AML-193 (cell line): ENCODE data around the gene PORCN.

Experiments
- DNase-seq, 2 experiments: peaks; one replicate each; lab custom pipeline; 2025; lab: John Stamatoyannopoulos, UW

PORCN gene

GRCh38 chrX:48508400-48509244, at the start of gene PORCN:
TSS of gene PORCN (plus strand) at chrX:48508992. CDS start at chrX:48509821, 829 bp downstream.
- DNase-seq: peak; percentile 33 to 38

- no peak for DNase-seq
Observed at GRCh38 chrX:48459483-48459882, 49.3 kb upstream of the PORCN start.

GRCh38 chrX:48460031-48460430, 48.8 kb upstream of the PORCN start:
- DNase-seq: no peak

GRCh38 chrX:48460606-48461005, 48.2 kb upstream of the PORCN start:
- DNase-seq: no peak

GRCh38 chrX:48461830-48462229, 47.0 kb upstream of the PORCN start:
- no peak for DNase-seq

- DNase-seq: no peak
Observed at GRCh38 chrX:48465336-48465933, 43.4 kb upstream of the PORCN start.

GRCh38 chrX:48466696-48467095, 42.1 kb upstream of the PORCN start:
- DNase-seq: no peak

- no peak for DNase-seq
Observed at GRCh38 chrX:48467281-48467761, 41.5 kb upstream of the PORCN start.

GRCh38 chrX:48468247-48468671, 40.5 kb upstream of the PORCN start:
- DNase-seq: peak in 1 of 2 experiments; percentile 2

GRCh38 chrX:48468693-48469691, 39.8 kb upstream of the PORCN start:
- DNase-seq: no peak

GRCh38 chrX:48470110-48470832, 38.5 kb upstream of the PORCN start, which contains the start of gene SLC38A5:
TSS of gene SLC38A5 (minus strand) at chrX:48470260. CDS start at chrX:48467924, 2,336 bp downstream.
- DNase-seq: no peak

- DNase-seq: no peak
Observed at GRCh38 chrX:48470833-48471118, 38.0 kb upstream of the PORCN start.

GRCh38 chrX:48471504-48471903, 37.3 kb upstream of the PORCN start:
- no peak for DNase-seq

GRCh38 chrX:48472225-48472624, 36.6 kb upstream of the PORCN start:
- DNase-seq: no peak

- no peak for DNase-seq
Observed at GRCh38 chrX:48472851-48473703, 35.7 kb upstream of the PORCN start.

GRCh38 chrX:48473704-48473990, 35.1 kb upstream of the PORCN start:
- no peak for DNase-seq

- peak in 1 of 2 experiments; percentile 10 for DNase-seq
Observed at GRCh38 chrX:48474127-48474526, 34.7 kb upstream of the PORCN start.

- DNase-seq: no peak
Observed at GRCh38 chrX:48474581-48474980, 34.2 kb upstream of the PORCN start.

- DNase-seq: no peak
Observed at GRCh38 chrX:48475296-48475695, 33.5 kb upstream of the PORCN start.

- DNase-seq: peak; percentile 76 to 80
Observed at GRCh38 chrX:48475774-48476577, 32.8 kb upstream of the PORCN start, which contains the start of gene FTSJ1. TSS of gene FTSJ1 (plus strand) at chrX:48476199. CDS start at chrX:48478048, 1,849 bp downstream.
